Mesothelial cell of epicardium (in vitro differentiated cells): ENCODE measurements around the gene TDP1. TPM values are rescaled to one million over a fixed set of nuclear protein-coding genes. Genes with fewer than 3 reads are reported as not detected.

Experiments used
- DNase-seq, 2 experiments: peaks; one replicate each; pipeline ENCODE4 v3.0.0; 2021; ENCODE audit warnings: low spot score in 2 of 2; ENCODE audit not compliant: unreplicated experiment in 2 of 2
- H3K27ac Mint-ChIP-seq: 2 replicates; pipeline ENCODE4 v1.8.0; 2021; ENCODE audit warnings: mixed read lengths
- H3K27me3 Mint-ChIP-seq: 2 replicates; pipeline ENCODE4 v1.8.0; 2021; ENCODE audit warnings: low read depth, mixed read lengths
- H3K36me3 Mint-ChIP-seq: 2 replicates; pipeline ENCODE4 v1.8.0; 2021; ENCODE audit warnings: mixed read lengths
- H3K4me1 Mint-ChIP-seq: 2 replicates; pipeline ENCODE4 v1.8.0; 2021; ENCODE audit warnings: mixed read lengths
- H3K4me3 Mint-ChIP-seq: 2 replicates; pipeline ENCODE4 v1.8.0; 2021; ENCODE audit warnings: mild to moderate bottlenecking, moderate library complexity, mixed read lengths
- H3K9me3 Mint-ChIP-seq: 2 replicates; pipeline ENCODE4 v1.8.0; 2021; ENCODE audit warnings: mixed read lengths
- total RNA-seq: library from RNA; stranded (reverse); gene quantifications from 3 replicates; pipeline ENCODE4 v1.2.1, GENCODE V29; 2021
- TF ChIP-seq, protein P1 (sequence below): fragments of 200-600 bp; sonication (generic); IDR thresholded peaks from one replicate; pipeline ENCODE4 v1.5.0; 2021; ENCODE audit warnings: antibody characterized with exemption; ENCODE audit not compliant: unreplicated experiment

The TDP1 gene
- 30.6 to 34.9 TPM (median 30.8 TPM) in 3 replicates for total RNA-seq

DNA sequence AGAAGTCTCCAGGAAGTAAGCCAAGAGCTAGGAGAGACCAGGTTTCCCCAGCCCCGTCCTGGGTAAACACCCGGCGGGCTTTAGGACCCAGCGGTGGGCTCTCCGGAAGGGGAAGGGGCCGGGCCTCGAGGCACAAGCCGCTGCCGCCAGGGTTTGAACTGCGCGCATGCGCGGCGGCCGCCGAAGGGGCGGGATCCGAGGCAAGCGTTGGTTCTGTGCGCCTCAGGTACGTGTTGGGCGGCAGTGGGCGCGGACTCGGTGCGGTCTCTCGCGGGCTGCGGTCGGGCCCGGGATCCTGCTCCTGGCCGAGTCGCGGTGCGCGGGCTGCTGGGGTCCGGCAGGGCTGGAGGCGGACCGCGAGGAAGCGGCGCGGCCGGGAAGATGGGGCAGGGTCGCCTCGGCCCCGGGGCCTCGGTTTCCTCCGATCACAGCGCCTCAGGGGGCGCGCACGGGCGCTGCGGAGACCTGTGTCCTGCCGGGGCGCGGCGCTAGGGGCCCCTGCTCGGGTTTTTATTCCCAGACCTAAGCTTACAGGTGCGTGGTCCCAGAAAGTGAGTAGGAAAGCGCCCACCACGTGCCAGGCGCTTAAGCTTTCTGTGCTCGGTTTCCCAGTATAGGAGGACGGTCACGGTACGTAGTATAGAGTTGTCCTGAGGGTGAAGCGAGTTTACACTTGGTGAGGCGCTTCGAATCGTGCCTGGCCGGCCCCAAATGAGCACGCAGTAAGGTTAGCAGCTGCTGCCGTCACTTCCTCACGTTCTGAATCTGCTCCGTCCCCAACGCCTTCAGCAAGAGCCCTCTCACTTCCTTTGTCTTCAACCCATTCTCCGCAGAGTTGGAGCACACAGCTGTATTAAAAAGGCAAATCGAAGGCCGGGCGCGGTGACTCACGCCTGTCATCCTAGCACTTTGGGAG lies at the start of gene TDP1:
TDP1 (plus strand) TSS at position 183 of the 916 bp plus-strand sequence. CDS start 7,188 bp downstream, outside the sequence.
- Mint-ChIP-seq H3K27ac (peak within 1 kb of the TSS; percentile 99), H3K36me3 (peaks cover 4% of the 10 kb centered on the region), H3K4me3 (peak within 1 kb of the TSS; percentile 98), H3K27me3 (no peaks in the 10 kb centered on the region), H3K4me1 (peaks cover 35% of the 10 kb centered on the region), H3K9me3 (no peaks in the 10 kb centered on the region)
- peak; percentile 97 to 98 for DNase-seq
- TF ChIP-seq, protein P1, sequence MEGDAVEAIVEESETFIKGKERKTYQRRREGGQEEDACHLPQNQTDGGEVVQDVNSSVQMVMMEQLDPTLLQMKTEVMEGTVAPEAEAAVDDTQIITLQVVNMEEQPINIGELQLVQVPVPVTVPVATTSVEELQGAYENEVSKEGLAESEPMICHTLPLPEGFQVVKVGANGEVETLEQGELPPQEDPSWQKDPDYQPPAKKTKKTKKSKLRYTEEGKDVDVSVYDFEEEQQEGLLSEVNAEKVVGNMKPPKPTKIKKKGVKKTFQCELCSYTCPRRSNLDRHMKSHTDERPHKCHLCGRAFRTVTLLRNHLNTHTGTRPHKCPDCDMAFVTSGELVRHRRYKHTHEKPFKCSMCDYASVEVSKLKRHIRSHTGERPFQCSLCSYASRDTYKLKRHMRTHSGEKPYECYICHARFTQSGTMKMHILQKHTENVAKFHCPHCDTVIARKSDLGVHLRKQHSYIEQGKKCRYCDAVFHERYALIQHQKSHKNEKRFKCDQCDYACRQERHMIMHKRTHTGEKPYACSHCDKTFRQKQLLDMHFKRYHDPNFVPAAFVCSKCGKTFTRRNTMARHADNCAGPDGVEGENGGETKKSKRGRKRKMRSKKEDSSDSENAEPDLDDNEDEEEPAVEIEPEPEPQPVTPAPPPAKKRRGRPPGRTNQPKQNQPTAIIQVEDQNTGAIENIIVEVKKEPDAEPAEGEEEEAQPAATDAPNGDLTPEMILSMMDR, result no peak

DNA sequence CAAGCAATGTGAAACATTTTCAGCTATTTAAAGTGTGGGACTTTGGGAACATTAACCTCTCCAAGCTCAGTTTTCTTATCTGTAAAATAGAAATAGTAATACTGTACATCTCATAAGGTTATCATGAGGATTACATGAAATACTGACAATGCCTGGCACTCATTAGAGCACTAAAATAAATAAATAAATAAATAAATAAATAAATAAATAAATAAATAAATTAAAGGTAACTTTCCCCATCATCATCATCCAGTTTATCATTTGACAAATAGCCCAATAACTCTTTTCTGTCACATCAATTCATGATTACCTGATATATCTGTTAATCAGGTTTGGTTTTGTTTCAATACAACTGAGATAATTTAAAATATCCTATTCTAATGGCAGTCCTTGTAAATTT lies 49.7 kb upstream of the TDP1 start:
- Mint-ChIP-seq H3K27ac (no peak overlapping the region), H3K4me3 (no peak overlapping the region), H3K27me3 (no peaks in the 10 kb centered on the region), H3K4me1 (peaks cover 32% of the 10 kb centered on the region), H3K9me3 (peaks cover 14% of the 10 kb centered on the region), H3K36me3 (peaks cover 2% of the 10 kb centered on the region)
- TF ChIP-seq, protein P1, result no peak
- no peak for DNase-seq

DNA sequence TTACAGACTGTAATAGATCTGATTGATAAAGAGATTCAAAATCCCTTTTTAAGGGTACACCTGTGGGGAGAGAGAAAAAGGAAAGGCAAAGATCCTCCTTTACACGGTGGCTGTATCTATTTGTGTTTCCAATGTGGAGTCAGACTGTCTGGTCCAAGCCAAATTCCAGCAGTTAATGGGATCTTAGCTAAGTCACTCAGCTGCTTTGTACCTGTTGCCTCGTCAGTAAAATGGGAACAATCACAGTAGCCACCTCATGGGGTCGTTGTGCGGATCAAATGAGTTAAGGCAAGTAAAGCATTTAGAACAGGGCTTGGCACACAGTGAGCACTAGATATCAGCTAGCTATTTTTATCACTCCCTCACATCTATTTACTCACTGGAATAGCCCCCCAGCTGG lies 48.1 kb upstream of the TDP1 start:
- Mint-ChIP-seq H3K27me3 (no peaks in the 10 kb centered on the region), H3K27ac (no peak overlapping the region), H3K4me1 (peaks cover 38% of the 10 kb centered on the region), H3K4me3 (no peak overlapping the region), H3K36me3 (peaks cover 2% of the 10 kb centered on the region), H3K9me3 (peaks cover 14% of the 10 kb centered on the region)
- no peak for DNase-seq
- TF ChIP-seq, protein P1, result no peak

DNA sequence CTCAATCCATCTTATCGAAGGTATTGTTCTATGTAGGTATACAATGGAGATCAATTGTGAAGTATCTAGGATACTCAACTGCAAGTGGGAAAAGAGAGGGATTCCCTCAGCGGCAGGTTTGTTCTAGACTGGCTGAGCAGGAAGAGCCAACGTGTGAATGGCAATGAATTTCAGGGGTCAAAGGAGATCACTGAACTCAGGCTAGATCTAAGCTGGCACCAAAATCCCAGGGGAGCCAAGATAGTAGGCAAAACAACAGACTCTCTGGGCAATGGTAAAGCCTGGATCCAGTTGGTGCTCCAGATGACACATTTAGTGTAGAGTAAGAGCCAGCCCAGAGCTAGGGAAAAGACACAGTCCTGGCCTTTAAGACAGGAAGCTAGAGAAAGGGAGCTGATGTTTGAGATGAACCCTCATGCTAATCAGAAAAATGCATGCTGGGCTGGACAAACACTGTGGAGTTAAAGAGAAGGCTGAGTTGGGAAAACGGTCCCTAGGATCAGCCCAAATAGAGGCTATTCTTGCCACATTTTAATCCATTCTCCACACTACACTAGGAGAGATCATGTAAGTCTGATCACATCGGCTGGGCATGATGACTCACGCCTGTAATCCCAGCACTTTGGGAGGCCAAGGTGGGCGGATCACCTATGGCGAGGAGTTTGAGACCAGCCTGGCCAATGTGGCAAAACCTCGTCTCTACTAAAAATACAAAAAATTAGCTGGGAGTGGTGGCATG lies 46.8 kb upstream of the TDP1 start:
- H3K4me3 Mint-ChIP-seq, result no peak overlapping the region
- DNase-seq, result no peak
- TF ChIP-seq, protein P1, result no peak
- H3K36me3 Mint-ChIP-seq, result no peaks in the 10 kb centered on the region
- peaks cover 37% of the 10 kb centered on the region for H3K4me1 Mint-ChIP-seq
- H3K27ac Mint-ChIP-seq, result no peak overlapping the region
- peaks cover 11% of the 10 kb centered on the region for H3K9me3 Mint-ChIP-seq
- no peaks in the 10 kb centered on the region for H3K27me3 Mint-ChIP-seq

DNA sequence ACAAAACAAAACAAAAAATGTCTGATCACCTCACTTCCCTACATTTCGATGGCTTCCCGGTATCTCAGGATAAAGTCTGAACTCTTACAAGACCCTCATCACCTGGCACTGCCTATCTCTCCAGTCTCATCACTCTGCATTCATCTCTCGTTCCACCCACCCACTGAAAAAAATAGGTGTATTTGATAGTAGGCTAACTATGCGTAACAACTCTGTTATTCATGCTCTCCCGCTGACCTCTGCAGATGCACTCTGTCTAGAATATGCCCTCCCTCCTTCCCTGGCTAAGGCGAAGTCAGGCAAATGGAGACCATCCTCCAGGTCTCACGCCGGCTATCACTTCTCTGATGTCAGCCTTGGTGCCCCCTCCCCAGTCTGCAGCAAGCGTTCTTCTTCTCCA lies 46.1 kb upstream of the TDP1 start:
- no peak overlapping the region for H3K4me3 Mint-ChIP-seq
- H3K4me1 Mint-ChIP-seq, result peaks cover 38% of the 10 kb centered on the region
- no peaks in the 10 kb centered on the region for H3K36me3 Mint-ChIP-seq
- H3K27ac Mint-ChIP-seq, result no peak overlapping the region
- TF ChIP-seq, protein P1, result no peak
- DNase-seq, result no peak
- no peaks in the 10 kb centered on the region for H3K27me3 Mint-ChIP-seq
- peaks cover 11% of the 10 kb centered on the region for H3K9me3 Mint-ChIP-seq
